Measurements from ENCODE around the gene TMEM117.

The TMEM117 gene

GRCh38 chr12:44224399-44225148 is 388.7 kb downstream of the TMEM117 start:
- no peak for DNase-seq (ENCODE audit: low read depth)
- TF ChIP-seq CTCF (IDR thresholded peaks at IDR 0.05; ENCODE audit: low read depth, low read length), result no peak
- TF ChIP-seq POLR2A (IDR thresholded peaks at IDR 0.05; ENCODE audit: extremely low read depth, insufficient read length), result no peak
- H3K4me3 ChIP-seq (ENCODE audit: low read depth, low read length), result no peak overlapping the region

- TF ChIP-seq CTCF (IDR thresholded peaks at IDR 0.05; ENCODE audit: low read depth, low read length) (no peak), POLR2A (IDR thresholded peaks at IDR 0.05; ENCODE audit: extremely low read depth, insufficient read length) (no peak), MYC (IDR thresholded peaks at IDR 0.05; ENCODE audit: low read depth, low read length) (no peak), MAX (IDR thresholded peaks at IDR 0.05; ENCODE audit: low read depth, low read length) (no peak)
- DNase-seq (ENCODE audit: low read depth), result no peak
- no peak overlapping the region for H3K4me3 ChIP-seq (ENCODE audit: low read depth, low read length)
Measured at GRCh38 chr12:44225149-44225510, 389.2 kb downstream of the TMEM117 start.

GRCh38 chr12:44227616-44228015 is 391.7 kb downstream of the TMEM117 start:
- DNase-seq (ENCODE audit: low read depth), result no peak
- TF ChIP-seq POLR2A (IDR thresholded peaks at IDR 0.05; ENCODE audit: extremely low read depth, insufficient read length) (no peak), CTCF (IDR thresholded peaks at IDR 0.05; ENCODE audit: low read depth, low read length) (no peak), MYC (IDR thresholded peaks at IDR 0.05; ENCODE audit: low read depth, low read length) (no peak), MAX (IDR thresholded peaks at IDR 0.05; ENCODE audit: low read depth, low read length) (no peak)
- H3K4me3 ChIP-seq (ENCODE audit: low read depth, low read length), result no peak overlapping the region

GRCh38 chr12:44229846-44230245 is 394.0 kb downstream of the TMEM117 start:
- TF ChIP-seq CTCF (IDR thresholded peaks at IDR 0.05; ENCODE audit: low read depth, low read length) (no peak), MYC (IDR thresholded peaks at IDR 0.05; ENCODE audit: low read depth, low read length) (no peak), MAX (IDR thresholded peaks at IDR 0.05; ENCODE audit: low read depth, low read length) (no peak), POLR2A (IDR thresholded peaks at IDR 0.05; ENCODE audit: extremely low read depth, insufficient read length) (no peak)
- DNase-seq (ENCODE audit: low read depth), result no peak
- no peak overlapping the region for H3K4me3 ChIP-seq (ENCODE audit: low read depth, low read length)

GRCh38 chr12:44235674-44236073 is 399.8 kb downstream of the TMEM117 start:
- TF ChIP-seq MYC (IDR thresholded peaks at IDR 0.05; ENCODE audit: low read depth, low read length), result no peak
- TF ChIP-seq MAX (IDR thresholded peaks at IDR 0.05; ENCODE audit: low read depth, low read length), result no peak
- no peak for TF ChIP-seq POLR2A (IDR thresholded peaks at IDR 0.05; ENCODE audit: extremely low read depth, insufficient read length)
- TF ChIP-seq CTCF (IDR thresholded peaks at IDR 0.05; ENCODE audit: low read depth, low read length), result no peak
- DNase-seq (ENCODE audit: low read depth), result no peak

GRCh38 chr12:44240186-44240585 is 404.3 kb downstream of the TMEM117 start:
- no peak overlapping the region for H3K4me3 ChIP-seq (ENCODE audit: low read depth, low read length)
- no peak for TF ChIP-seq MYC (IDR thresholded peaks at IDR 0.05; ENCODE audit: low read depth, low read length)
- no peak for TF ChIP-seq MAX (IDR thresholded peaks at IDR 0.05; ENCODE audit: low read depth, low read length)
- TF ChIP-seq POLR2A (IDR thresholded peaks at IDR 0.05; ENCODE audit: extremely low read depth, insufficient read length), result no peak
- no peak for TF ChIP-seq CTCF (IDR thresholded peaks at IDR 0.05; ENCODE audit: low read depth, low read length)
- no peak for DNase-seq (ENCODE audit: low read depth)

More at GRCh38 chr12:44235674-44236073, 399.8 kb downstream of the TMEM117 start:
- H3K4me3 ChIP-seq (ENCODE audit: low read depth, low read length), result no peak overlapping the region

Data from NB4 (cell line).